ENCODE measurements around the gene VAMP5.
"Not testable (repeated sequence)": the region's sequence is repeated elsewhere in the genome, so short reads cannot be mapped to it uniquely, and the experiment has no call there.

The VAMP5 gene

GRCh38 chr2:85584857-85585780 is 888 bp downstream of the VAMP5 start:
- DNase-seq = no peak

GRCh38 chr2:85585781-85586105 is 1.5 kb downstream of the VAMP5 start:
- DNase-seq = no peak

GRCh38 chr2:85588236-85588635 is 4.0 kb downstream of the VAMP5 start:
- no peak for DNase-seq

GRCh38 chr2:85588645-85589044 is 4.4 kb downstream of the VAMP5 start:
- no peak for DNase-seq

- no peak for DNase-seq
These were observed 5.0 kb downstream of the VAMP5 start for GRCh38 chr2:85589181-85589580.

- no peak for DNase-seq
These were observed 6.0 kb downstream of the VAMP5 start for GRCh38 chr2:85589982-85590791.

- DNase-seq = no peak
These were observed 6.7 kb downstream of the VAMP5 start for GRCh38 chr2:85590950-85591349.

- no peak for DNase-seq
These were observed 7.3 kb downstream of the VAMP5 start for GRCh38 chr2:85591563-85591962.

- DNase-seq = not testable (repeated sequence)
These were observed 8.1 kb downstream of the VAMP5 start for GRCh38 chr2:85592299-85592698.

GRCh38 chr2:85593023-85593422 is 8.8 kb downstream of the VAMP5 start:
- DNase-seq = no peak

GRCh38 chr2:85594715-85595300 is 10.6 kb downstream of the VAMP5 start:
- DNase-seq = no peak

GRCh38 chr2:85595301-85596025 is 11.2 kb downstream of the VAMP5 start, which contains the start of gene RNF181:
RNF181 (plus strand) TSS chr2:85595745; CDS start chr2:85595764, 19 bp downstream.
- DNase-seq = peak; percentile 83 to 87

- no peak for DNase-seq
These were observed 11.7 kb downstream of the VAMP5 start for GRCh38 chr2:85596026-85596333.

GRCh38 chr2:85596486-85597143 is 12.4 kb downstream of the VAMP5 start:
- no peak for DNase-seq

- DNase-seq = no peak
These were observed 13.0 kb downstream of the VAMP5 start for GRCh38 chr2:85597241-85597640.

- DNase-seq = no peak
These were observed 14.5 kb downstream of the VAMP5 start for GRCh38 chr2:85598594-85599340.

GRCh38 chr2:85599468-85600234 is 15.4 kb downstream of the VAMP5 start:
- DNase-seq = no peak

- no peak for DNase-seq
These were observed 16.0 kb downstream of the VAMP5 start for GRCh38 chr2:85600235-85600575.

GRCh38 chr2:85600951-85601770 is 16.9 kb downstream of the VAMP5 start:
- DNase-seq = no peak
